Epidermal melanocyte (primary cell): ENCODE results near the gene LLCFC1.
"Not testable (repeated sequence)": the region's sequence is repeated elsewhere in the genome, so short reads cannot be mapped to it uniquely, and the experiment has no call there.

Experiments
- DNase-seq: peaks from one replicate; pipeline ENCODE4 v3.0.0; 2011; ENCODE audit warnings: low spot score; ENCODE audit not compliant: insufficient read length

LLCFC1 gene

DNA sequence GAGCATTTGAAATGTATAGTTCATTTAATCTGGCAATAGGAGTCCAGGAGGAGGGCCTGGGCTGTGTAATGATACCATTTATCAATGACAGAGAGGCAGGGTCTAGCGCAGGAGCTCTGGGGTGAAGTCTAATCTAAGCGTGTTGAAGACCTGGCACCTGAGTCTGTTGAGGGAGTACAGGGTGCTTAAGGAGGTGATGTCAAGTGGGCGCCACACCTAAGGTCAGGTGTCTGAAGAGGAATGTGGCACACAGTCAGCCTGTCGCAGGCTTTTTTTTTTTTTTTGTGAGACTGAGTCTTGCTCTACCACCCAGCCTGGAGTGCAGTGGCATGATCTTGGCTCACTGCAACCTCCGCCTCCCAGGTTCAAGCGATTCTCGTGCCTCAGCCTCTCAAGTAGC is 2.3 kb downstream of the LLCFC1 start:
- no peak for DNase-seq

DNA sequence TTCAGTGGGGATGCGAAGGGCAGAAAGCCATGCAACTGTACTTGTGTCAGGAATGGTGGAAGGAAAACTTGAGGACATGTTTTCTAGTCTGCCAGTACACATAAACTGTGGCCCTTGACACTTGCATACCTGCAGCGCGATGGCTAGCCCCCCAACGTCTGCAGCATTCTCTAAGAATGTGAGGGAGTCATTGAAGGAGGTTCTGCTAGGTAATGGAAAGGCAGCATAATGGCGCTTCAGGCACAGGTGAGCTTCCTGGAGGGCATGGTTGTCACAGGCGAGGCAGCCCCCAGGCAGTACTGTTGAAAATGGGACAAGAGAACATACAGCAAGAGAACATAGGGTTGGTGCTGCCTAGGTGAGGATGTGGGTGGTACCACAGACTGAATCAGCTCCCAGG is 3.5 kb downstream of the LLCFC1 start:
- no peak for DNase-seq

DNA sequence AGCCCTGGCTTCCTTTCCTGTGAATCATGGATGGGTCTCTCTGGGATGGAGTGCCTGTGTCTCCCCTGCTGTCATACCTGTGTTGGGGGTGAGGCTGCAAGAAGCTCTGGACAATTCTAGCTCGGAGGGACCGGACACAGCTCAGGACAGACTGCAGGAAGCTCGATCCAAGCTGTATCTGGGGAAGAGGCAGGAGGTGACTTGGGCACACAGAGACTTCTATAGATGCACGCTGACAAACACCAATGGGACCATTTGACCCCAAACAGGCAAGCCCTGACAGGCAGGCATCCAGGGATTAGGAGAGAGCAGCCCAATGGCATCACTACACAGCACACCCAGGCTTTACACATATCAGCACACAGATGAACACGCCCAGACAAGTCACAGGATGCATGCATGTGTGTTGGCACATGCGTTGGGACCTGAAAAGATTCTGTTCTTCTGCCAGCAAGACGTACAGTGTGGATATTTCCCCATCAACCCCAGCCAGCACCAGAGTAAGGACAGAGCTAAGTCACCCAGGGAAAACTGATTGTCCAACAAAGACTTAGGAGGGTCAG is 4.5 kb downstream of the LLCFC1 start:
- DNase-seq = no peak

DNA sequence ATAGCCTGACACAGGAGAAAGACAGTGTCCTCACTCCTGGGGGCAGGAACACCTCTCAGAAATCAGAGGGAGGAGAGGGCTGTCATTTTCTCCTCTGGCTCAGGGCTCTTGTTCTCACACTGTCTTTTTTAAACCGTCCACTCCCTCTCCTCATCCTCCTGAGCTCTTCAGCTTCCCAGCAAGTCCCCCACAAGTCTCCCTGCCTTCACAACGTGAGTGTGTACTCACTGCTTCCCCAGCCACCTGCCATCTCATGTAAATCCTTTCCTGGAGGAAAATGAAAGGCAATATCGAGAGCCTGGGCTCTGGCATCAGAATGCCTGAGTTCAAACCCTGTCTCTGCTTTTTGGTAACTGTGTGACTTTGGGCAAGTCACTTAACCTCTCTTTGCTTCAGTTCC is 5.7 kb downstream of the LLCFC1 start:
- DNase-seq = no peak

DNA sequence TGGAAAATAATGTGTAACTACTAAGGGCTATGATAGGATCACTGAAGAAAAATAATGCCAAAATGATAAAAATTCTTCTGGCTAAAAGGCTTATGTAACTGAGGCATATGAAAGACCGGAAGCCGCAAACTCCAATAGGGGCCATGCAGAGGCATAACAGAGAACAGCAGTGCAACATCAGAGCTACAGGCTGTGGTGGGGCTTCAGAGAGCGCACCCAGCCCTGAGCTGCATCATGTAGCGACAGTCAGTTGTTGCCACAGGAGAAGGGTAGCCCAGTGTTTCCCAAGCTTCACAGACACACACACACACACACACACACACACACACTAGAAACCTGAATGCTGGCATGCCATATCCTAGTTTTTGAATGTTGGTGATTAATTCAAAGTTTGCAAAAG is 9.3 kb downstream of the LLCFC1 start:
- no peak for DNase-seq

DNA sequence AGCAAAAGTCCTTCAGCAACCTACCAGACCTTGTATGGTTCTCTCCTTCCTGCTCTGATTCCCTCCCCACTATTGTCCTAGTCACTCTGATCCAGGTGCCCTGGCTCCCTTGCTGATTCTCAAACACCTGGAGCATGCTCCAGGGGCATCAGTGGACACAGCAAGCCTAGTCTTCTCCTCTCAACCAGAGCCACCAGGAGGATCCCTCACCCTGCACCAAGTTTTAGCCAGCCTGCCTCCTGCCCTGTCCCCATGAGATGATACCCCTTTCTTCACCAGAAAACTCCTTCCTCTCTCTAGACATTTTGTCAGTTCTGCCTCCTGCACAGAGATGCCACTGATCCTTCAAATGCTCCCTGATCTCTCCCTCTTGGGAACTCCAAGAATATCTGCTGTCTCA is 11.0 kb downstream of the LLCFC1 start:
- DNase-seq = no peak

DNA sequence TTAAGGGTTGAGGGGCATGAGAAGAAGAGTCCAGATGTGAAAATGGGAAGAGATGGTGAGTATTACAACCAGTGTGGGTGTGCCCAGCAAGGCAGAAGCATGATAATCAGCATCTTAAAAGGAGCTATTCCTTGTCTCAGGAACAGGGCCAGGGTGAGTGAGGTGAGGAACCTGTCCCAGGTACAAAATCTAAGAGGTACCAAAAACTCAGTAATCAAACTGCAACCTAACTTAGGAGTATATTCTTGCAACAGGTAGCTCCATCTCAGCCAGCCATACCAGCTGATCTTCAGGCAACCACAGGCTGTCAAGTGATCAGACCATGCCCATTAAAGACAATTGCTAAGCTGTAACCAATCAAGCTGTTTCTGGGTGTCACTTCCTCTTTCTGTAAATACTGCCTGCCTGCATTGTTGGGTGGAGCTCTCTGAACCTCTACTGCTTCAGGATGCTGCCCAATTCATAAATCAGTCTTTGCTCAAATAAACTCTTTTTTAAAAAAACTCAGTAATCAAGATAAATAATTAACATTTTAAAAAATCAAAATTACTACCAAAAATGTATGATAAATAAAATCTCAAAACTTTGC is 15.5 kb downstream of the LLCFC1 start:
- DNase-seq = no peak

DNA sequence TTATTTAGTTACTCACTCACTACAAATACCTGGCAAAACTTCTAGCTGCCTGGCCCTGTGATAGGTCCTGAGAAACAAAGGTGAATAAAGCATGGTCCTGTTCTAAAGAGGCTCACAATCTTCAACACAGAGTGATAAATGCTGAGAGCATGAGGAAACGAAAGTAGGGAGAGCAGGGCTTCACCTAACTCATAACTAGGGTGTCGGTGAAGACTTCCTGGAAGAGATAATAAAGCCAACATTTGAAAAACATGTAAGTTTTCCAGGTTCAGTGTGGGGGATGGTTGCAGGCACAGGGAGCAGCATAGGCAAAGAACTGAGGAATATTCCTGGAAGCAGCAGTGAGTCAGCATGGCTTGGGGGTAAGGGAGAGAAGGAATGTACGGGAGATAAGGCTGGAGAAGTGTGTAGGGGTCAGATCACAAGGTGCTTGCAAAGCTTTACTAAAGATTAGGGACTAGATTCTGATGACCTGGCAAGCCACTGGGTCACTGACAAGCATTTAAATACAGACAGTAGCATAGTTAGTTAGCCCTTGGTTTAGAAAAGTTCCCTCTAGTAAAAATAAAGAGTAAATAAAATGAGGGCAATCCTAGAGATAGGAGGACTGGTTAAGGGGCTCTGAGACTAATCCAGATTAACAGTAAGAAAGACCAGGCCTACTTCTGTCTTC is 17.8 kb downstream of the LLCFC1 start:
- DNase-seq = no peak

DNA sequence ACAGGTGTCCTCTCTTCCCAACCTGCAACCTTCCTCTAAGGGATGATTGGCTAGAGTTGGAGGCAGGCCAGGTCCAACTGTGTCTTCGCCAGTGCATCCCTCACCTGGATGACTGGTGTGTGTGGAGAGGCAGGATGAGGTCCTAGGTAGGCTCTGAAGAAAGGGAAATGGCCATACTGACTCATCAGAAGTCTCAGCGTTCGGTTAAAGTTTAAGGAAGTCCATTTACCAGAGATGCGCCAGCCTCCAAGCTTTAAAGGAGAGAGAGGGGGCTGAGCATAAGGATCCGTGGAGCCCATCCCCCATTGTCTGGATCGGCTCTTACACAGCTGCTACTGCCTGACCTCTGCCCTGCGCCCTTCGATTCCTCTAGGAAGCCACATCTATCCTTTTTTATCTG is 18.4 kb downstream of the LLCFC1 start:
- no peak for DNase-seq

DNA sequence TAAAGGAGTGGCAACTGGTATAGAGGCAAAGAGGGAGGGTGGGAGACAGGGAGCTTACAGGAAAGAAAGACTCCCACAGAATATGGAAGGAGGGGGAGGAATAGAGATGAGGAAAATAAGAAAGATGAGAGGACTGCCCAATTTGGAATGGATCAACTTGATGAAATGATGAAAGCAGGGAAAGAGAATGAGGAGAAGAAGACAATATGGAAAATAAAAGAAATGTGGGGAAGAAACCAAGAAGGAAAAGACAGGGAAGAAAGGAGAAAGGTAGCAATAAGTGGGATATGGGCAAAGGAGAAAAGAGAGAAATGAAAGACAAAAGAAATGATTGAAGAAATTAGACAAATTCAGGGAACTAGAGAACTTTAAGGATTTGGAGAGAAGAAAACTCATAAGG is 19.9 kb downstream of the LLCFC1 start:
- DNase-seq = no peak

DNA sequence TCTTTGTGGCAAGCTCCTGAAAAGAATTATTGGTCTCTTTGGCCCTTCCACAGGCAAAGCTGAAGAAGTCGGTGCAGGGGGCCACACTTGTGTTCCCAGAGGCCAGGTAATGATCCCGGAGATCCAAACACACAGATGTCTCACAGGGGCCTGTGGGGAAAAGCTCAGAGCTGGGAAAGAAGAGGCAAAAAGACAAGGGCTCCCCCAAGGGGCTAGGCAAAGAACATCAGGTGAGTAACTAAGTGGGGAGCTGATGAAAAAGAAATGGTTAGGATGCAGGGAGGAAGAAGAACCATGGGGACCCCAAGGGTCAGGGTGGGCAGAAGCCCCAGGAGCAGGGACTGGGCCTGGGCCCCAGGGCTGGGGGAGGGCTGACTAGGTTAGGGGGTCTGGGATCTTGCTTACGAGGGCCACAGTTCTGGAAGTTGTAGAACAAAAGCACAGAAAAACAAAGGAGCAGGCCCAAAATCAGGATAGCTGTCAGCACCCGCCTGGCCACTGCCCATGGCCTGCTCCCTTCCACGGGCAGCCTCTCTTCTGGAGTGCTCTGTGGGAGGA is 21.8 kb downstream of the LLCFC1 start:
- DNase-seq = no peak

DNA sequence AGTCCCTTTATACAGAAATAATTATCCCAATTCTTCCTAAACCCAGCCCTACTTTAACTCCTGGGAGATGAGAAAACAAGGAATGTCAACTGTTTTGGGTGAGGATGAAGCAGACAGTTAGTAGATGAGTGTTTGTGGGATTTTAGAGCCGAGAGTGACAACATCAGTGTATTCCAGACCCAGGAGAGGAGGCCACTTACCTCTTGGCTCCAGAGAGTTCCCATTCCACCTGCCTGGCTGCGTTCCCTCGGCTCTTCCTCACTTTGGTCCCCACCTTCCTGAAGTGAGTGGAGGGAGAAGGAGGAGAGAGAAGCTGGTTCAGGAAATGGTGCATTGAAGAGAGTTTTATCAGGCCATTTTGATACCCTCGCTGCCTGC is 22.3 kb downstream of the LLCFC1 start:
- no peak for DNase-seq

DNA sequence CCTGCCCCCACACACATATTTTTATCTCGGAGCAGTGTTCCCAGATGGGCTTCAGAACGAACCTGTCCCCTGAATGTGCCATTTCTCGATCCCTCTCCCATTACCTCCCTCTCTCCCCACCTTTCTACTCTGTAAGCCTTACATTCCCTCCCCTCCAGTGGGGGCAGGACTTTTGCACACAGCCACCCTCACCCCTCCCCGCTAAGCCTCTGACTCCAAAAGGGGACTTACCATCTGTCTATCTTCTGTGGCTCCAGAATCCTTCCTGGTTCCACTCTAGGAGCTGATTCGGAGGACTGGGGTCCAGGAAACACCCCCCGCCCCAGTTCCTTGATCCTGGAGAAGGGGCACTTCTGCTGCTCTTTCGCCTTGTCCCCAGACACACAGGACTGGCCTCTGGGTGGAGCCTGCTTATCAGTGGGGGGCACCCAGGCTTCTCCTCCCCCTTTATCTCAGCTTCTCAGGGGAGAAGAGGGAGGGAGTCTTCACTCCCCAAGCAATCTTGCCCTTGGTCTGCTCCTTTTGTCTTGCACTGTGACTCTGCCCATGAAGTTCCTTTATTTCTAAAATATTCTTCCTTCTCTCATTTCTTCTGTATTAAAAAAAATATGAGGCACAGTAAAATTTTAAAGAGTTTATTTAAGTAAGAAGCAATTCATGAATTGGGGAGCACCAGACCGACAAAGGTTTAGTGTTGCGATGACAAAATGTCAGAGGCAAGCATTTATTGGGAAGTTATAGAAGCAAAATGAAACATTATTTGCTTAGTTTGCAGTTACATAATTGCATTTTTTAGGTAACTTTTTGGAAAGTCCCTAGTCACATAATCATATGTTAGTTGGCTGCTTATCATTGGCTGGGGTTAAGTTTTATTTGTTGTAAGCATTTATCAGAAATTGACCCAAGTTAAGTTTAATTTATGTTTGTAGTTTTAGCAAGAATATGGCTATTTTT is 23.0 kb downstream of the LLCFC1 start, which contains the start of gene KEL:
Gene KEL (minus strand): TSS at position 391 of the 954 bp plus-strand sequence. CDS start 157 bp downstream, at position 234.
- DNase-seq = no peak

DNA sequence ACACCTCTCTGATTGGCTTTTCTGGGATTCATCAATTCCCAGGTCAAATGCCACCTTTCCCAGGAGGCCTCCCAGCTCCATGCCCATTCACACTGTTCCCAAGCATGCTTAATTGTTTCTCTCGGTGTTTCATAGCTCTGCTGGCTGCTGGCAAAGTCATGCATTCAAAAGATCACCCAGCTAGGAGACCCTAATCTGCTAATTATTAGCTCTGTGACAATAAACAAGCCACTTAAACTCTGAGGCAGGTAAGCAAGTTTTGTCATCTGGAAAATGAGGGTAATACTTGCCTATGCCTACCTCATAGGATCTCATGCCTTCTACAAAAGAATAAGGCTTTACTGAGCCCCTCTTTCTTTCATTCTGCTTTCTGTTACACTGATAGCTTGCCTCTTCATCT is 23.7 kb downstream of the LLCFC1 start:
- no peak for DNase-seq

DNA sequence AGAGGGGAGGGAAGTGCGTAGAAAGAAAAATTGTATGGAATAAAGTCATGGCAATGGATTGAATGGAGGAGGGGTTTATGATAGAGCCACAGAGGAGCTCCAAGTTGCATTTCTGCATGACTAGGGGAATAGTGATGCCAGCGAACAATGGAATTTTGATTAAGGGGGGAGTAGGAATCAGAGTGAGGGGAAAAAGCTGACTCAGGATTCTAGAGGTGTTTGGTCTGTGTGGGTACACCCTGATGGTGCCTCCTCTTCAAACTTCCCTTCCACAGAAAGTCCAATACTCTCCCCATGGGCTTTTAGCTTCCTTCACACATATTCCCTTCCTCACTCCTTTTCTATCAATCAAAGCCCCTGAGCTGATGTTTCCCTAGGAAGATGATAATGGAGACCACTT is 24.7 kb downstream of the LLCFC1 start:
- DNase-seq = no peak

DNA sequence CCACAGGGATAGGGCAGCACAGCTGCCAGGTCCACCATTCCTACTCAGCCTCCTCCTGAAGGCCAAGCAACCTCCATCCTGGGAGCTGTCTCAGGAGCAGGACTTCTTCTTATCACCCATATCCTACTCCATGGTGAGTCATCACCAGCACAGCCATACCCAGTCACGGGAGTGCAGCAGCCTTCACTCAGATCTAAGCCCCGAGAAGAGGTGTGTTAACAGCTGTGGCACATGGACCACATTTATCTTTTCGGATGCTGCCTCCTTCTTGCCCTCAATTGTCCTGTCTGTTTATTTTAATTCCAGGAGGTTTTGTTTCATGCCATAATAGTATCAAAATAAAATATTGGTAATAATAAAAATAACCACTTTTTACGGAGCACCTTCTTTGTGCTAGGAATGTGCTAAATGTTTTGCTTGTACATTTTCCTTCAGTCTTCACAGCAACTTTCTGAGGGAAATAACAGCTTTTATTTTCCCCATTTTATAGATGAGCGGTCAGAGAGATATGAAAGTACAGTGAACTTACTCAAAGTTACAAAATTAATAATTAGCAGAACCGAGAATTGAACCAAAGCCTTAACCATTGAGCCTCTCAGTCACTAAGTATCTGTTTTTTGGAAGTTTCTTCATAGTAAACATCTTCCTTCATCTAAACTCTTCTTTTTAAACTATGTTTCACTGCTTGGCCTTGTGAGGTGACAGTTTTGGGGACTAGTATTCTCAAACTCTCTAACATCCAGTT is 25.4 kb downstream of the LLCFC1 start:
- no peak for DNase-seq

DNA sequence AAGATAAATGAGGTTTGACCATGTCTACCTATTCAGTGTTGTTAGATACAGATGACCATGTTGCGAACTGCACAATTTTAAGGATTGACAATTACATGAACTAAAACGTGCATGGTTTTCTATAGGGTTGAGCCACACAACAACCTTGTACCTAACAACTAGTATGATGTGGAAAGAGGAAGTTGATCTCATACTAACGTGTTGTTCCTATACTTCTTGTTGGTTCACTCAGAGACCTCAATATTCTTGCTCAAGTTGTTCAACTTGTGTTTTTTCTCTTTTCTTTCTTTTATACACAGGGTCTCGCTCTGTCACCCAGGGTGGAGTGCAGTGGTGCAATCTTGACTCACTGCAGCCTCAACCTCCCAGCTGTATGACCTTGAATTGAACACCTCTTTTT is 28.9 kb downstream of the LLCFC1 start:
- no peak for DNase-seq

DNA sequence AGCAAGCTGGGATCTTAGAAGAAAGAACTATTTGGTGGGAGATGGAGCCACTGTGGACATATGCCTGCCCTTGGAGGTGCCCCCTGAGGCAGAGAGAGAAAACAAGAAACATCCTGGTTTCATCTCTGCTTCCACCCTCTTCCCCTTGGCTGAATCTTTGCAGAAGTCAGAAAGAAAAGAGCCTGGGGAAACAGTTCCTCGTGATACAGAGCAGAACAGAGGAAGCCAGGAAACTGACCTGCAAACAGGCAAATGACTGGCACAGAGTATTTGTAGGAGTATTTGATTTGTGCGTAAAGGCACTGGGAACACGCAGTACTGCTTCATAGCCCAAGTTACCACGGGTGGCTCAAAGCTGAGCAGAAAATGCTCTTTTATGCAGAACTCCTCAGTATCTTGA is 29.9 kb downstream of the LLCFC1 start:
- no peak for DNase-seq

DNA sequence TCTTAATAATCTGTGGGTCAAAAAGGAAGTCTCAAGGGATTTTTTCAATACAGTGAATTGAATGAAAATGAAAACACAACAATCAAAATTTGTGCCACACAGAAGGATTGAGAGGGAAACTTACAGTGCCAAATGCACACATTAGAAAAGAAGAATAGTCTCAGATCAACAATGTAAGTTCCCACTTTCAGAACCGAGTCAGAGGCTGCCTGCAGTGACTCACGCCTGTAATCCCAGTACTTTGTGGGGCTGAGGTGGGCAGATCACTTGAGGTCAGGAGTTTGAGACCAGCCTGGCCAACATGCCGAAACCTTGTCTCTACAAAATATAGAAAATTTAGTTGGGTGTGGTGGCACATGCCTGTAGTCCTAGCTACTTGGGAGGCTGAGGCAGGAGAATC is 35.3 kb downstream of the LLCFC1 start:
- DNase-seq = no peak

DNA sequence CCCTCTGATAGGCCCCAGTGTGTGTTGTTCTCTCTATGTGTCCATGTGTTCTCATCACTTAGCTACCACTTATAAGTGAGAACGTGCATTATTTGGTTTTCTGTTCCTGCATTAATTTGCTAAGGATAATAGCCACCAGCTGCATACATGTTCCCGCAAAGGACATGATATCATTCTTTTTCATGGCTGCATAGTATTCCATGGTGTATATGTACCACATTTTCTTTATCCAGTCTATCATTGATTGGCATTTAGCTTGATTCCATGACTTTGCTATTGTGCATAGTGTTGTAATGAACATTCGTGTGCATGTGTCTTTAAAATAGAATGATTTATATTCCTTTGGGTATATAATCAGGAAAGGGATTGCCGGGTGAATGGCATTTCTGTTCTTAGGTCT is 39.1 kb downstream of the LLCFC1 start:
- not testable (repeated sequence) for DNase-seq

DNA sequence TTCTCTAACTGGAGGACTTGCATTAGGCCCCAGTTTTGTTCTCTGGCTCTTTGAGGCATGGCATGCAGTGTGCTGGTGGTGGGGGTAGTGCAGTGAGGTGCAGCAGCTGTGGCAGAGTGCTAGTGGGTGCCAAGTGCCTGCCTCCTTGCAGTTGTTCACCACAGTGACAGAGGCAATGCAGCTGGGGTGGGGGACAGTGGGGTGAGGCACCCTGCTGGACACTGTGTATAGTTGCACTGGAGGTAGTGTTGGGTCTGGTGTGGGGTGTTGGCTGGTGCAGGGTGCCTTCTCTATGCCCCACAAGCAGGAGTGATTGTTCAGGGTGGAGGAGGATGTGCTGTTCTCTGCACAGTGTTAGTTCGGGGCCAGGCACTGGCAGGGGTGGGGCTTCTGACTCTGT is 44.5 kb downstream of the LLCFC1 start:
- no peak for DNase-seq
